SKM-1 treated with dmso at 0.1 percent for 144 hours (cell line): ENCODE data around the gene CD40LG.

Source experiments
- DNase-seq: peaks from one replicate; lab custom pipeline; 2025; ENCODE audit not compliant: unreplicated experiment; lab: John Stamatoyannopoulos, UW

CD40LG gene

DNA sequence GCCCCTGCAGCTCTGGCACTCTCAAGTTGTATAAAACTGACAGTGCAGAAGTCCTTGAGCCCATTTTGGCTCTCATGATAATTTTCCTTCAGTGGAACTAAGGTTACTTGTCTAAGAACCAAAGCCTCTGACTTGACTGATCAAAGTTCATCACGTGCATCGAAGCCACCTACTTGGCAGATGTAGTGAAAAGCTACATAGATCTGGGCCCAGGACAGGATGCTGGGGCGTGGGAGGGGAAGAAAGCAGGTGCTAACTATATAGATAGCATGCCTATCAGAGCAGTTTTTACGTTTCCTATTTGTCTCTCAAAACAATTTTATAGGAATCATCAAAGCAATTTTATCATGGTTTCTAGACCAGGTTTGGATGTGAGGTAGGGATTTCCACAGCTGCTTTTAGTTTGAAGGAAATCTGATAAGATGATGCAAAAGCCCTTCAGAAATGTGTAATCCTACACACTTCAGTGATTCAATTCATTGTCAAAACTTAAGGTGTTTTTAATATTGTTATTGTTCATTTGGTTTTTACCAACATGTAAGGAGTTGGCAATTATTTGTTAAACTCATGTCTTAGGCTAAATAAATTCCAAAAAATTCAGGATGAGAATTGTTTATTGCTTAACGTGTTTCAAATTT is 1.2 kb upstream of the CD40LG start:
- DNase-seq: no peak

DNA sequence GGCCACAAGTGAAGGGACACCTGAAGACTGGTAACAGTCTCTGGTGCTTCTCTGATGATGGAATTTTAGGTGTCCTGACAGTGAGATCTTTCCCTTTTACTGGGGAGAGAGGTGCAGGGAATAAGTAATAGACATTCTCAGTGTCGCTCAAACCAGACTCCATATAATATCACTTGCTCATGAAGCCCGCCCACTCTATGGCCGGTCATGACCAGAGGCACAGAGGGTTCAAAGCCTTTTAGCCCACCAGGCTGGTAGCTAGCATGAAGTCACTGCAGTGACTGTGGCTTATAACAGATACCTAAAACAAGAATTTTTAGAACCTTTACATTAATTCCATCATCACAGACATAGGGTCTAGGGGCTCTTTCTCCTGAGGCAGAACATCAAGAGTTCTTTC is 2.9 kb downstream of the CD40LG start:
- no peak for DNase-seq

DNA sequence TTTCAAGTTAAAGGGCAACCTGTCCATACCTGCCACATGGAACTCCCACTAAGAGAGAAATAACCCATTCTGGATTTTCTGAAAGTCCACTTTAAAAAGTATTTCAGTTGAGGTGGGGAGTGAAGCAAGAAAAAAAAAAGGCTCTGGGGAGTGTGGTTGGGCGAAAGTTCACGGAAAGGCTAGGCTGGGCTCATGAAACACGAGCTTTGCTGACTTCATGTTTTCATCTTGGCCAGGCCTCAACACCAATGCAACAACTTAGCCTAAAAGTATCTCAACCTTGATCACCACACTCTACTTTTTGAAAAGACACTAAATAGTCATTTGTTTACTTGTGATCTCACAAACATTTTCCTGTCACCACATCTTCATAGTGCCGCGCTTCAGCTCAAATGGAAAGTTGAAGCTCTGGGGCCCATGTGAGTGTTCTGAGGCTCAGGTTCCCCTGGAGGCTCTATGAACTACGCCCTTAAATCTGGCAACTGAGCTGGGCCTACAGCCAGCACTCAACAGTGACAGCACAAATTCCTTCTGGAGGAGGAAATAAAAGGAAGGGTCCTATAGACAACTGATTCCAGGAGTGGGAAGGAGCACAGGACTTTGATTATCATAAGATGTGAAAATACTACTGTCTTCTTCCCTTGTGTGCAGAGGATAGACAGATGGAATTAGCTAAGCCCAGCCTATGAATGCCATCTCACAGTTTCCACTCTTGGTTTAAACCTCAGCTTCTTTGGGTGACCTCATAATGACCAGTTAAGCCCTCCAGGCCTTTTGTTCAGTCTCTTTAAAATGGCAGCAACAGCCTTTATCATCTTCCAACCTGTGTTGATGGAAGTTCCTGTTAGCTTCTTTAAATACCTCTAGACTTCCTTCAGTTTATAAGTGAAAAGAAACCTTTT is 5.1 kb downstream of the CD40LG start:
- no peak for DNase-seq

DNA sequence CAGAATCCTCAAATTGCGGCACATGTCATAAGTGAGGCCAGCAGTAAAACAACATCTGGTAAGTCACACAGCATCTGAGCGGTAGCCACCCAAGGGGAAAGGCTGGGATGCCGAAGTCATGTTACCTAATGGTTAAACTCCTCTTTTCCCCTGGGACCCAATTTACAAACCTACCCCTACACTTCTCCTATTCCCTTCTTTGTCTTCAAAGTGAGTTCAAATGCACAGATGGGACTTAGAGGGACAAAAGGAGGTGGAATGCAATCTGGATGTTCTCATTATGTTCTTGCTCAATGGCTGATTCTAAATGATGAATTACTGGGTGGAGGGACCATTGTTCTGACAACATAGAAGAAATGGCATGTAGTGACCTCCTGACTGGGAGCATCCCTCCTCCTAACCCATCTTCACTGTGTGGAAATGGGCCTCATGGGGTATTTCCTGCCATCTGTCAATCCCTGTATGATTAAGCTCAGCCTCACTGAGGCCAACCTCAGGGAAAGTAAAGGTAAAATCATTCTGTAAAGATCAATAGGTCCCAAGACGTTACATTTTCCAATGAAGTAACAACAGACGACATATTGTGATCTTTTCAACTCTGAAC is 8.5 kb downstream of the CD40LG start:
- no peak for DNase-seq

DNA sequence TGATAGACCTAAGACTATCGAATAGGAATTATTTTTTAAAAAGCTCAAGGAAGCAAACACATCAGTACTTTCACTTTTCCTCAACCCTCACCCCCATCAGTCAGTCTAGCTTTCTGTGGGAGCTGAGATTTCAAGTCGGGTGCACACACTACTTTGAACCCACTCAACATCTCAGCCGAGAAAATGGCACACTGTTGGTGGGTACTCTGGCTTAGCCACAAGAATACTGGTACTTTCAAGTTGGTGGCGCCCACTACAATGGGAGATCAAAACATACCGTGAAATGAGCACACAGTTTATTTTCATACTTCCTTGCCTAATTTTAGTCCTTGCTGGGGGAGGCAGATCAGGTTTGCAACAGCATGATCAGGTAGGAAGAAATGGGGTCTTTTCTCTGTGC is 10.2 kb downstream of the CD40LG start:
- DNase-seq: no peak

DNA sequence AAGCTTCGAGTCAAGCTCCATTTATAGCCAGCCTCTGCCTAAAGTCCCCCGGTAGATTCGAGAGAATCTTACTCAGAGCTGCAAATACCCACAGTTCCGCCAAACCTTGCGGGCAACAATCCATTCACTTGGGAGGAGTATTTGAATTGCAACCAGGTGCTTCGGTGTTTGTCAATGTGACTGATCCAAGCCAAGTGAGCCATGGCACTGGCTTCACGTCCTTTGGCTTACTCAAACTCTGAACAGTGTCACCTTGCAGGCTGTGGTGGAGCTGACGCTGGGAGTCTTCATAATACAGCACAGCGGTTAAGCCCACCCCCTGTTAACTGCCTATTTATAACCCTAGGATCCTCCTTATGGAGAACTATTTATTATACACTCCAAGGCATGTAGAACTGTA is 11.2 kb downstream of the CD40LG start:
- no peak for DNase-seq

DNA sequence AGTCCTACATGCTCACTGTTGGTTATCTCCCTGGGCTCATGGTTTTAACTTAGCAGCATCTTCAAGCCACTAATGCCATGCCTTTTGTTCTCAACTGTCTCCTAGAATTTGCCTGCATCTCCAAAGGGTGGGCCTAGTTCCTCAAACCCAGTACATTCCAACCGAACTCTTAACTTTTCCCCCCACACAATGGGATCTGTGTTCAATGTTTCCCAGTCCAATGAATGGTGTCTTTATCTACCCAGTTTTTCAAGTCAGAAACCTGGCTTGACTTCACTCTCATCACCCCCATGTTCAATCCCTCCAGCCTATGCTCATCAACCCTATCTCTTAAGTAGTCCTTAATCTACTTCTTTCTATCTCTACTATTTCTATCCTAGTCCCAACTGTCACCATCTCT is 12.9 kb downstream of the CD40LG start:
- no peak for DNase-seq

DNA sequence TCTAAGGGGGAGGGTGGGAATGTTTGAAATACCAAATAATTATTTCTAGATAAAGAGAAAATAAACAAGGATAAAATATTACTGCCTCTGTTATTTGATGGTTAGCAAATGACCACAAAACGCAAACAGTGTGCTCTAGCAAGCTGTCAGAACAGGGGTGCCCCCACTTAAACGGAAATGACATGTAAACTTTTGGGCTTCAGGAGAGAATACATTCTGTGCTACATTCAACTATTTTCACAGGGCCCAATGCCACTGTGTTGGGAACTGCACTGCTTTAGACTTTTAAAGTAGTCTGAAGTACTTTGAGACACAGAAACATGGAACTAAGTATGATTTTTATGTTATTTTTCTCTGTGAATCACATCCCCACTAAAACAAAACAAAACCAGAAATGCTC is 14.1 kb downstream of the CD40LG start:
- no peak for DNase-seq

DNA sequence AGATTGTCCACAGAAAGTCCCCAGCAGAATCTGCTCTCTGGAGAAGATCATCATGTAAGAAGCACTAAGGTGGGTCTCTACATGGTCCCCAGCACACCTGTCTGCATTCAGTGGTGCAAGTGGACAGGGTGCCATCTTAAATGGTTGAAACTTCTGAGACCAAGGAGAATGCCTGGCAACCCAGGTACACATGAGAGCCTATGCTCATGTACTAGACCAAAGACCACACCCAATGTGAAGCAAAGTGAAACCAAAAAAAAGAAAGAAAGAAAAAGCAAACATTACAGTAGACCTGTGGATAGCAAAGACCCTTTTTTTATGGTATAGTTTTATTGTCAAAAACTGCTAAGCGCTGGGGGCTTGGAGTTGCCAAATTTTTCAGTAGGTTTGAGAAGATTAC is 15.0 kb downstream of the CD40LG start:
- DNase-seq: no peak

DNA sequence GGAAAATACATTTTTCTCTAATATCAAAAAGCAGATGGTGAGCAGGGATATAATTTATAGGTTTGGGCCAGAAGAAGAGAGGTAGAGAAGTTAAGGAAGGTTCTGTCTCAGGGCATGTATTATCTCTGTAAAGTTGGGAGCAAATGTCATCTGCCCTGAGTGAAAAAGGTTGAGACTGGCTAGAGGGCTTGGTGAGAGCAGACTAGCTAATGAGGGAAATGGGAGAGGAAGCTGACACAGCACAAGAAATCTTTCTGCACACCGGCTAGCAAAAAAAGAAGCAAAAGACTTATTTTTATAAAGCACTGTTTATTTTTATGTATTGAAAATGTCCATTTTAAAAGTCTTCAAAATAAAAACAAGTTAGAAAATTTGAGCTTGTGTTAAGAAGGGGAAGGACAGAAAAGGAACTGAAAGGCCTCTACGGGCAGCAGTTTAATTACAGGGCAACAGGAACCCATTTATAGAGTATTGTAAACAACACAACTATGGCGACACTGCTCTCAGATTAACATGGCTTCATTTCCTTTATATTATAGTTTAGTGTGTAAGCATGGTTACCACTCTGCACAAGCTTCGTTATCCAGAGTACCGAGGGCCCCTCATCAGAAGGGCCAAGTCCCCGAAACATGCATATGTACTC is 17.4 kb downstream of the CD40LG start:
- DNase-seq: no peak

DNA sequence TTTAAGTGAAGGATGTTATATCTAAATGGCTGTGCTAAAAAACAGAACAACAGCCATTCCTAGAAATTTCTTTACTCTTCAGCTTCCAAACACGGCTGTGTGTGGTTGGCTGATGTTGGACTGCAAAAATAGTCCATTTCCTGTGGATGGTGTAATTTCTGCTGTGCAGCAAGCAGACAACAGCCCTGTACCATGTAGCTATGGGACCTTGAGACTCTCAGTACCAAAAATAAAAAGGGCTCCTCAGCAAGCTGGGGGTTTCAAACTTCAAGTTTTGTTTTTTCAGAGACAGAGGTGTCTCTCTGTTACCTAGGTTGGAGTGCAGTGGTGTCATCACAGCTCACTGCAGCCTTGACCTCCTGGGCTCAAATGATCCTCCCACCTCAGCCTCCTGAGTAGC is 18.1 kb downstream of the CD40LG start:
- no peak for DNase-seq

DNA sequence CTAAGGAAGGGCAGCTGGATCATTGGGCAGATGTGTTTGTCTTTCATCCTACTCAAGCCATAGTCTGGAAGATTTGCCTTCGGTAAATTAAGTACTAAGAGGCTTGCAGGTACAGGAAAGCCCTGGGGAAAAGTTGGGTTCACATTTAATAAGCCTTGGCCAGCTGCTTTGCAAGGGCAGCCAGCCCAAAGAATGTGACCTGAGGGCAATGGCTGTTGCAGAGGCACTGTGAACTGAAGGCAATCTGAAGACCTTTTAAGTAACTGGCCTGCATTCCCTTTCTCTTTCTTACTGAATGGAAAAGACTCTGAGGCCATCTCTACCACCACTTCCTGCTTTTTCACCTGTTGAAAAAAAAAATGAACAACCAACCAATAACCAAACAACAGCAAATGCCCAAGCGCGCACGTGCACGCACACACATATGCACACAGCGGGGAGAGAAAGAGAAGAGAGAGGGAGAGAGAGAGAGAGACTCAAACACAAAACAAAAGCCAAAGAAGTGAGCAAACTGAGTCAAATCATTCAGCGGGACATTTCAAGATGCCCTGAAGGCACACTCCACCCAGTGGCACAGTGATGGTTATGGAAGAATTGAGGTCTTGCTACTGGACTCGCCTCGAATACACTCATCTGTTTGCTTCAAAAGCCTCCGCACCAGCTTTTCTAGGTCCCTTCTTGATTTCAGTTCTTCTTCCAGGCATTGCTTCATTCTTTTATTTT is 19.6 kb downstream of the CD40LG start:
- no peak for DNase-seq

DNA sequence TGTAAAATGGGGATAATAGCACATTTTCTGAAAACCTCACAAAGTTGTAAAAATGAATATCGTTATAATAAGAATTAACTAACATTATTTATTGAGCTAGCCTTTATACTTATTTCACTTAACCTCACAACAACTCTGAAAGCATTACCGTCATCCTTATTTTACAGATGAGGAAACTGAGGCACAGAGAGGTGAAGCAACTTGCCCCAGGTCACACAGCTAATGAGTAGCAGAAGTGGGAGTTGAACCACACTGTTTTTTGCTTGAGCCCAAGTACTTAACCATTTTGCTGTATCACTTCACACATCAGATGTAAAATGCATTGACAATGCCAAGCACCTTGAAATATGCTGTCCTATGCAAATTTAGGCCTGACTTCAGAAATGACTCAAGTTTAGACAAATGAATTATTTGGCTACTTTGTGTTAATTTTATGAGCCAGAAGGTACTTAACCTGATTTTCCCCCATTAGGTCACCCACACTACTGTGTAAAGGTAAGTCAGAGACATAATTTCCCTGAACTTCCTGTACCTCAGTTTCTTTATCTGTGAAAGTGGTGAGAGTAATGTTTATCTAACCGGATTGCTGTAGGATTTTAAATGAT is 23.1 kb downstream of the CD40LG start:
- no peak for DNase-seq

DNA sequence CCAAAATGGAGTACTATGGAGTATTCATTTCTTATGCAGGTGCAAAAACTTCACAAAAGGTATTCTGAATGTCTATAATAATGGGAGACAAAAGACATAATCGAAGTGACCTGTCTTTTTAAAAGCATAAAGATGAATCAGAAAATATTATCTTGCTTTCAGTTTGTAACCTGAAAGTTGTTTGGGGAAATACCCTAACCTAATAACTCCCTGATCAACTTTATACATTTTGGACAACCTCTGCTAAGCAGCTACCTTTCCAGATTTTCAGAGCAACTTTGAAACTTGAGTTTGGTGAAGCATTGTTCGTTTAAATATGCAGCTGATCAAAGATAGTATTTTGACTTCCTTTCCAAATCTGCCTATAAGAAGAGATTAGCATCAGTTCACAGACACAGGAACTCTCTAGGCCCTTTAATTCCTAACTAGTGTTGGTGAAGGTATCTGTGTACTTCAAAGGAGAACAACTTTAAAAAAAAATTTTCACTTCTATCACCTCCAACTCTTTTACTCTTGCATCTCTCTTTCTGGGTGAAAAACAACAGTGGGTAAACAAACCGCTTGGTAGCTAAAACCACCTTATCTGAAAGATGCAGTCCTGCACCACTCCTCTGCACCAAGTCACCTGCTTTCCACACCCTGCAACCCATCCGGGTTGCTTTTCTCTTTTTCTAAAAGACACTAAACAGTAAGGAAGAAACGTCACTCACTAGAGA is 26.5 kb downstream of the CD40LG start:
- DNase-seq: no peak

DNA sequence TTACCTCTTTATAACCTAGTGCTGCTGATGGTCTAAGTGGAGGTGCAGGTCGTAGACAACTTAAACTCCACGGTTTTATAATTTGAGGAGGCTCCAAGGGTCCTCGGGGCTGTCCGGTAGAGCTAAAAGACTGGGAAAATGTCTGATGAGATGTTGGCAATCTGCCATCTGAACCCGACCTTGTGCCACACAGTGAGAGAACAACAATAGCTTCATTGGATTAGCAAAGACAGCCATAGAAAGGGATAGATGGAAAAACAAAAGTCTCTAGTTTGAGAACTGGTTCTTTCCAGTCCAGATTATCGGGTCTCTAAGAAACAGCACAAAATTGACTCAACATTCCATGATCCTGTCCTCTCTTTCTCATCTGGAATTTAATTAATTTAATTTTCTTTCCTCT is 31.6 kb downstream of the CD40LG start:
- DNase-seq: no peak

DNA sequence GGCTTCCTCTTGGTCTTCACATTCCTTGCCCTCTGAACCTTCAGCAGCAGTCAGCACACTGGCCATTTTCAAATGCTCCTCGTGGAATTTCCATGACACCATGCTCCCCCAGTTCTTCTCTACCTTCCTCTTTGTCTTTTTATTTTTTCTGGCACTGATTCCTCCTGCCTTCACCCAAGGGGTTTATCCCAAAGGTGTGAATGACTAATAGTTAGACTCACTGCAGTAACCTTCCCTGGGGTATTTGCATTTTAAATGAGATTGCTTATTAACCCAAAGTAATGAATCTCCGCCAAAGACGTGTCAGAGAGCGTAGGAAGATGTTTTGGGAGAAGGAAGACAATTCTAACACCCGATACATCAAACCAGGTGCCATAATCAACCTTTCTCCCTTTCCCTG is 36.2 kb downstream of the CD40LG start:
- no peak for DNase-seq

DNA sequence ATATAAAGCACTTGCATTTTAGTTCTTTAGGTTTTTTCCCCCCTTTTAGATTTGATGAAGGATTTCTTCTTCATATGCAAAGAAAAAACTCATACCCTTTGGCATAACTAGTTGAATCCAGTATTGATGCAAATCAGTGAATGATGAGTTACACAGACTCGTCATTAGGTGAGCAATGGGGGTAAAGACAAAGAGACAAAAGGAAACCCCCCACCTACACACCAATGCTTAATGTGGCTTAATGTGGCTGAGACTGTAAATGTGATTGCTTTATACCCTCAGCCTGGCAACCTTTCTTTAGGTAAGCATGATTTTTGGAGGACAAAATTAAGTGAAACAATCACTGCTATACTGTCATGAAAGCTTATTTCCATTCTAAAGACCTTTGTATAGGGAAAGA is 39.5 kb downstream of the CD40LG start:
- DNase-seq: no peak

DNA sequence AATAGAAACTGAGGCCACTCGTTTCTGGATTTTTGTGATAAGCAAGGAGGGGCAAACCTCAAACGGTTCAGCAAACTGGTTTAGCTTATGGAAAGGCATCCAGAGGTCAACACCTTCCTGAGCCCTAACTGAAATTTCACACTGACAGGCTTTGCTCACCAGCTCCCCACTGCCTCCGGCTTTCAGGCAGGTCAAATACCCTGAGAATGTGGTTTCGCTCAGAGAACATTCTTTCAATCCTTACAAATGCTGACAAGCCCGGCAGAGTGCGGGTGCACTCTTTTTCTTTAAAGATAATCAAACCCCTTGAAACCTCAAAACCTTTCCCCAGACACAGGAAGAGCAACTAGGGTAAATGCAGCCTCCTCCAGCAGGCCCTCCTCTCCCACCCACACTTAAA is 41.5 kb downstream of the CD40LG start:
- no peak for DNase-seq

DNA sequence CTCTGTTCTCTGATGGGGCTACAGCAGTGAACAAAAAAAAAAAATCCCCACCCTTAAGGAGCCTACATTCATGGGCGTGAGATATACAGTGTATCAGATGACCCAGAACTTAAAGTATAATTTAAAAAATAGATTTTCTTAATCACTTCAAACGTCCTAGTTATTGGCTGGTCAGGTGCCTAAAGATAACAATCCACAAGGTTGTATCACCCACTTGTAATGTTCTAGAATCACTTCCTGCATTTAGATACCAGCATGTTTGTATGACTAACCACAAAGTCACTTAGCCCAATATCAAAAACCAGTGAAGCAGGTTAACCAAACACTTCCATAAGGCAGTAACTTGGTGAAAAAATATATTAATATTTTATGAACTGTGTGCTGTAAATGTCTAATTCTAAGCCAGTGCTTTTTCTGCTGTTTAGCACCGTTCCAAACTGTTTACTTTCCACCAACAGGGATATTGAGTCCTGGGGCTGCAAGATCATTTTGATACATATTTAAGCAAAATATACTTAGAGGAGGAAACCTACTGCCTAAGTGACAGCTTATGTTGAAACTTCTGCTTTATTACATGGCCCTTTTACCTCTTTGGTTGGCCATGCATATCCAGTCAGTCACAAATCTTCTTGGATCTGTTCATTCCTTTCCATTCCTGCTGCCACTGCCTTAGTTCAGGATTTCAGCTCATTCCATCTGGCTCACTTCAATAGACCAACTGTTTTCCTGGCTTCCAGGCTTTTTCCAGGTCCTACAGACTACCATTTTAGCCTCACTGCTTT is 43.3 kb downstream of the CD40LG start:
- DNase-seq: no peak
